SK-N-DZ (cell line): ENCODE results near the gene NPAS2.

Experiments used
- DNase-seq: peaks from one replicate; pipeline ENCODE4 v3.0.0-alpha.2; 2015; ENCODE audit warnings: low spot score

Gene NPAS2

DNA sequence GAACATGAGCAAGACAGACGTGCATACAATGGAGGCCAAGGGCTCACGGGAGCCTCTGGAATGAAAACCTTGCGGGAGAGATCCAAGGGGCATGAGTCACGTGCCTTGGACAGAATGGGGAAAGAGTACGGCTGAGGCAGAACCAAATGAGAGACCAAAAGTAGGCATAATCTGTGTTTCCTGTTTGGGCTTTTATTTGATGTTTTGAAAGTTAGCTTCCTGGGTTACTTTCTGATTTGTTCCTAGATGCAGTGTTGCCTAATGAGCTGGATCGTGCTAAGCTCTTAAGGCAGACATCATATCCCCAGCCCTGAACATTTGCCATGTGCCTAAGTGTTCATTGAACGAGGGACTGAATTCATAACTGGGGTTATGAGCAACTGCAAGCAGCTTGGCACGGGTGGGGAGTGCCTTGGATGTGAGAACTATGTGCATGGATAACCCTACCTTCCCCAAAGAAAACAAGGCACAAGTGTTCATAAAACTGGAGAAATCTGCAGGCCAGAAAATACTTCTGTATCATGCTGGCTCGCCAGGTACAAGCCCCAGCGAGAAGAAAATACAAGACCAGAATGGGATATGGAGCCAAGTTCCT lies 121.8 kb downstream of the NPAS2 start:
- no peak for DNase-seq

DNA sequence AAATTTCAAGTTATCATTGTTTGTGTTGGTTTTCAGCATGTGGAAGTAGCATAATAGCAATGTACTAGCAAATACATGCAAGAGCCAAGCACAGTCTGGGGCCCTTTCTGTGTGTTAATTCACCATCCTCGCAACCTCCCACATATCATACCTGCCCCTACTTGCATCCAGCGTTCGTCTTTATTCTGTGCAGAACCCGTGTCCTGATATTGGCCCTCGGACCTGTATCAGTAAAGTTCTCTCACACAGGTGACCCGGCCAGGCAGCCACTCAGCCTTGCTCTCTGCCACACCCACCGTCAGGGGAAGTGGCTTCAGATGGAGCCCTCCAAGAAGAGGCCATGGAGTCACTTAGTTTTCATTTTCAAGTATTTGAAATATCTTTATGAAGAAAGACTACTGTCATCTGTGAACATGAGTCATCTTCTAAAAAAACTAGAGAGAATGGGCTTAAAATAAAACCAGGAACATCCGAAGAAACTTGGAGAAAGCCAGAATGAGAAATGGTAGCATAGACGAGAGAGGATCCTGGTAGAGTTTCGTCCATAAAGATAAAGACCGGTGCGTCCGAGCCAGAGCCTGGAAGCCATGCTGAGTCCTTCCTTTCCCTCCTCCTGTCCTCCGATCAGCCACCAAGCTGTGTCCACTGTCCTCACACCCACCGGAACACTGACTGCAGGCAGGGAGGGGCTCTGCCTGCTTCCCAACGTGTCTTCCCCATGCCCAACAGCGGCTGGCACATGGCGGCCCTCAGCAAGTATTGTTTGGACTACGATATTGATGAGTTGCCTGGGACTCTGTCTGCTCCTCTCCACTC lies 124.9 kb downstream of the NPAS2 start:
- DNase-seq, result no peak

DNA sequence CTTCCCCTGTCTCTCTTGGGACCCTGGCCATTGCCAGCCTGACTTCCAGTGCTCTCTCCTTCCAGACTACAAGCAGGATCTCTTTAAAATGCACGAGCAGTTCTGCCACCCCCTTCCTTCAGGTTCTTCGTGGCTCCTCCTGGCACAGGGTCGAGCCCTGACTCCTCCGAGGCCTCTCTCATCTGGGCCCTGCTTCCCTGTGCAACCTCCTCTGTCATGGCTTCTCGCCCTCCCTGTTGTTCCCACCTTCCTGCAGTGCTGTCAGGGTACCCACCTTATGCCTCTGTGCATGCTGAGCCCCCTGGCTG lies 125.4 kb downstream of the NPAS2 start:
- DNase-seq, result no peak

DNA sequence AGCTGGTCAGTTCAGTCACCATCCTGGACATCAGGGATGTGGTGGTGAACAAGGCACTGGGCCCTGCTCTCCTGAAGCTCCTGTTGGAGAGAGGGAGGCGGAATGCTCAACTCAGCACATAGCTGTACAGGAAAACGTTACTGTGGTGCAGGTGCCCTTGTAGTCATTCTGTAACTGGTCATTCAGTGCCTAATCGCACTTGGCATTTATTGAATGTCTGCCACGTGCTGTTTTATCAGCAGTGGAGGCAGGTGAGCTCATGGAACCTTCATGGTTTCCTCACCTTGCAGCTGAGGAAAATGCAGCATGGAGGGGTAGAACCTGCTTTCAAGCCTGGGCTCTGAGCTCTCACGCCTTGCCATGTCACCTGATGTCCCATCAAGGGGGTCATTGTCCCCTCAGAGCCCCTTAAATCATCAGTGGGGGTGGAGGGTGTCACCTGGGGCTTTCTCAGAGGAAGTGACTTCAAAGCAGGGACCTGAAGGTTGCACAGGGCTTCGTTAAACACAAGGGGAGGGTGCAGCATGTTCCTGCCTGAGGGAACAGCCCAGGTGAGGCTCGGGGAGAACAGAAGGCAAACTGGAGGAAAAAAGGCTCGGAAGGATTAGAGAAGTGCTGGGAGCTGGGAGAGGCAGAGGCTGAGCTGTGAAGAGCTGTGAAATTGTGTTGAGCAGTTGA lies 126.1 kb downstream of the NPAS2 start:
- no peak for DNase-seq

DNA sequence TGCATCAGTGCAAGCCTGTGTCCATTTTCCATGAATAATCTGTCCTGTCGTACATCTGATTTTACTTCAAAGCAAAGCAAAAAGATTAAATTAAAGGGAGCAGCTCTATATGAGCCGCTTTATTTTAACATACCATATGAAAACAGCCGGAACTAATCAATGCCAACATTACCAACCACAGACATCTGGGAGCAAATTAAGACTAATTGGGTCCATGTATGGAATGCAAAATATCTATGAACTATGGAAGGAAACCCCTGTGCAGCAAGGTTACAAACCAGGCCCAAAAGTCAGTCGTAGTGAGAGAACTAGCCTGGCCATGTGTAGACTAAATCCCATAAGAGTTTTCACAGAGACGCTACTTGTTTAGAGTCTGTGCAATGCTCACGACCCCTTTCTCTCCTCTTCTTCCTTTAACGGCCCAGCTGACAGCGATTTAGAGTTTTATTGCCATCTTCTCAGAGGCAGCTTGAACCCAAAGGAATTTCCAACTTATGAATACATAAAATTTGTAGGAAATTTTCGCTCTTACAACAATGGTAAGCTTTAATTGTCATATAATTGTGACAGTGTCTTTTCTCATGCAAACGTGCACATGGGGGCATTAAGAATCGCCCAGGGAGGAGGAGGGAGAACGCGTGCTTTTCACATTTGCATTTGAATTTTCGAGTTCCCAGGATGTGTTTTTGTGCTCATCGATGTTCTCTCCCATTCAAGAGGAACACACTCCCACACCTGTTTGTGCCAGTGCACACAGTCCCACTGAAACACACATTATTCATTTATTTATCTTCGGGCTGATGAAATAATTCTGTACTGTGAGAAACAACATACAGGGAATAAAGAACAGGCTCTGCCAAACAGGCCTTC lies 129.2 kb downstream of the NPAS2 start:
- no peak for DNase-seq

DNA sequence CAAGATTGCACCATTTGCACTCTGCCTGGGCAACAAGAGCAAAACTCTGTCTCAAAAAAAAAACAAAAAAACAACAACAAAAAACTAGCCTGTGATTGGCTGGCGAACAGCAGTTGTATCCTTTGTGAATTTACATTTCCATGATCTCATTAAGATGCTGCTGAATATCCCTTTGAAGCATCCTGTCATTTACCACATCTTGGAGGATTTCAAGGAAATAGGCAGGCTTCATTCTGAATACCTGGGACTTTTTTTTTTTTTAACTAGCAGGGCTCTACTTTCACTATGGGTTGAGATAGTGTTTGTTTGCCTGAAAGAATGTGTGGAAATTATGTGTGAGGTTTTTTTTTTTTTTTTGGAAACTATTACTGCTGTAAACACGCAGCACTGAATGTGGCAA lies 132.6 kb downstream of the NPAS2 start:
- no peak for DNase-seq

DNA sequence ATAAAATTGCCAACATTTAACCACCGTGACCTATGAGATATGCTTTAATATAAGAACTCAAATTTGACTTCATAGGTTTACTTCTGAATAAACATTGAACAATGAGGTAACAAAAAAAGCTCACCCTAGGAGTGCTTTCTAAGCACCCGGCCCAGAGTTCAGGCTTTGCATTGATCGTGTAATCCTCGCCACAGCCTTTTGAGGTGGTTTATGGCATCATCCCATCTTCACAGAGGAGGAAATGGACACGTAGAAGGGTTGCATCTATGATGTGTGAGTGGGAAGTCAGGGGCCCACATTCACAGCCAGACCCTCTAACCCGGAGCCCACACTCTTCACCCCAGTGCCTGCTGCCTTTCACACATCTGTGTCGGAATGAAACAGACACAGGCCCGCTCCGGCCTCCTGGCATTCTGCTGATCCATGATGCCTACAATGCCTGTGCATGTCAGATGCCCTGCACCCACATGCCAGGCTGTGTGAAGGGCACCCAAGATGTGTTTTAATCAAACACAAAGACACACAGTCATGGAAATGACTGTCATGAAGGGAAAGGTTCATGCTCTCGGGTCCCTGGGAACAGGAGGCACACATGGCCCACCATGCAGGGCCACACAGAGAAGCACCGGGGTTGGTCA lies 133.6 kb downstream of the NPAS2 start:
- no peak for DNase-seq

DNA sequence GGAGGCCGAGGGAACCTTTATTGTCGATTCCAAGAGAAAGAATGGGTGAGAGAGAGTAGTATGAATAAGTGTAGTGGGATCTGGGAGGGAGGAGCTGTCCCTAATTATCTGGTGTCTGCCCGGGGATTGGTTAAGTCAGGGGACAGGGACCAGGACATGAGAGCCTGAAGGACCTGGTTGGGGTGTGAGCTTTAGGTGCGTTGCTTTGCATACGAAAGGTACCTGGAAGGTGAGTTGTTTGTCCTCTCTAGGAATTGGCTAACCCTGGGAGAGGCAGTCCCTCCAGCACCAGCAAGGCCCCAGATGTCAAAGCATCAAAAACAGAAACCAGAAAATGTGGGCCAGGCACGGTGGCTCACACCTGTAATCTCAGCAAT lies 134.1 kb downstream of the NPAS2 start:
- DNase-seq, result no peak

DNA sequence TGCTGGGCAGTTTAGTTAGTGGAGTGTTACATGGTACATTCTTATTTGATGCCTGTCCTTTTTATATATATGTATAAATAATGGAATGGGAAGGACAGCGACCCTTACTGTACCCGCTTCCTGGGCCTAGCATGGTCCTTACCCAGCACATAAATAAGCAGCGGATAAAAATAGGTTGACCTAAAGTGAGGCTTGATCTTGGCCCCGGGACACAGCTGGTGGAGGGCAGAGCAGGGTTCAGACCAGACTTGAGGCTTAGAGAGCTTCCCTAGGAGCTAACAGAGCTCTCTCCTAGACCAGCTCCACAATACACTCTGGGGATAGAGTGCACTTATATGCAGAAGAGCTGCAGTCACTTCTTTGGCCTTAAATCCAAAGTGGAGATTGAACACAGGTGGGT lies 135.3 kb downstream of the NPAS2 start:
- DNase-seq, result no peak

DNA sequence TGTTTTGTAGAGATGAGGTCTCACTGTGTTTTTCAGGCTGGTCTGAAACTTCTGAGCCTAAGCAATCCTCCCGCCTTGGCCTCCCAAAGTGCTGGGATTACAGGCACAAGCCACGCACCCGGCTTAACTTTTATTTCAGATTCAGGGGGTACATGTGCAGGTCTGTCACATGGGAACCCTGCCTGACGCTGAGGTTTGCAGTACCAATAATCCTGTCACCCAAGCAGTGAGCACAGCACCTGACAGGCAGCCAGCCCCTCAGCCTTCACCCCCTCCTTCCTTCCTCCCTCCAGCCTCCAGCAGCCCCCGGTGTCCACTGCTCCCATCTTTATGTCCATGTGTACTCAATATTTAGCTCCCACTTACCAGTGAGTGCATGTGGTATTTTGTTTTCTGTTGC lies 136.1 kb downstream of the NPAS2 start:
- no peak for DNase-seq

DNA sequence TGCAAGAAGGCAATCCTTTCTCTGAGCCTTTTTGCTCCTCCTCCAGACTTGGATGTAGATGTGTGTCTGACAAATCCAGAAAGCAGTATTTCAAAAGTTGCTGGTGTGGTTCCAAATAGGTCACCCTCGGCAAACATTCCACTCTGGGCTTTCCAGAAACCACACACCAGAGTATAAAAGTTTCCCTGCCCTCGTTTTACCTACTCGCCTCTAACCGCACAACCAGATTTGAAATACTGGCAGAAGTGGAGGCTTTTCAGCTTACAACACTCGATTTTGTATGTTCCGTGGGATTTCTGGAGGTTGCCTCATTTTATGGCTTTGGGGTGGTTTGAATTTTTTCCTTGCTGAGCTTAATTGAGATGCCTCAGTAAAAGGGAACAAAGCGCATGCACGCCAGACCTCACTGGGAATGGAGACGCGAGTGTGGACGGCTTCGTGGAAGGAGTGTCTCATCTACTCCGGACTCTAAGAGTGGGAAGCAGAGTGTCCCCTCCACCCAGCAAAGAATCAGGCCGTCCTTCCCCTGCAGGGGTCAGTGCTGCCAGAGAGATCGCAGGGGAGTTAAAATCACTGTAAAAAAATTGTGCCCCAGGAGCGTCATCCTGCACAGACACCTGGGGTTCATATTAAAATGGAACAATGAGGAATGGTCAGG lies 138.2 kb downstream of the NPAS2 start:
- no peak for DNase-seq

DNA sequence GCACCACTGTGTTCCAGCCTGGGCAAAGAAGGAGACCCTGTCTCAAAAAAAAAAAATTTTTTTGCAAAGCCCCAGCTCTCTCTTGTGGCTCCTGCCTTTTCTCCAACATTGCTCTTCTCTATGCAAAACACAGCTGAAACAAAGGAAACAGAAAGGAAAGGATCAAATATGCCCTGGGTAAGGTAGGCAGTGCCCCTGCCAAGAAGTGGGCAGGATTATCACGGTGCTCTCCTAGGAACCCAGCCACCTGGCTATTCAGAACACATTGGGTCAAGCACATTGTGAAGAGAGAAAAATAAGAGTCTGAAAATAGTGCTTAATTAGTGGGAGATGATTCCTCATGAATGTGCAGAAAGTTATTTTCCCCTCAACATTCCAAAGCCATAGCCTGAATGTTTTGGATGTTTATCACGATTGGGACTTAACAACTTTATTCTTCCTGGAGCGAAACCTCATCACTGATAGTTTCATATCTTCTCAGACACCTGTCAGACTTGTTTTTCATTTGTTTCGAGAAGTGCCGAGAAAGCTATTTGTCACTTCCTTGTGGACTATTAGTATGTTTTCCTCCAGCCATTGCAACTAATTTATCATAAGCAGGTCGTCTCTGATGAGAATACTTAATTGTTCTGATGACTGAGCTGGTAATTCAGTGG lies 139.4 kb downstream of the NPAS2 start:
- no peak for DNase-seq

DNA sequence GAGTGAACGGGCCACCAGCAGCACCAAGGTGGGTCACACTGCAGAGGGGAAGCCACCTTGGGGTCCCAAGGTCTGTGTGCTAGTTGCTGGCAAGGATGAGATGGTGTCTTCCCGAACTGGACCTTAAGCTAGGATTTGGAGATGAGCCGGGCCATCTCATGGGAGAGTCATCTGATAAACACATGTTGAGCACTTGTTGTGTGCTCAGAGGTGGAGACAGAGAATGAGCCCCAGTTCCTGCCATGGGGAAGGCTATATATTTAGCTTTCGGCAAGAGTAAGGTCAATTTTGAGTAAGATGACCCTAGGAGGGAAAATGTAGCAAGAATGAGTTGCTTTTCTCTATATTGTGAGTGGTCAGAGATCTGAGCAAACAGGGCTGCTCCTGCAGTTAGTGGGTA lies 140.7 kb downstream of the NPAS2 start:
- no peak for DNase-seq

DNA sequence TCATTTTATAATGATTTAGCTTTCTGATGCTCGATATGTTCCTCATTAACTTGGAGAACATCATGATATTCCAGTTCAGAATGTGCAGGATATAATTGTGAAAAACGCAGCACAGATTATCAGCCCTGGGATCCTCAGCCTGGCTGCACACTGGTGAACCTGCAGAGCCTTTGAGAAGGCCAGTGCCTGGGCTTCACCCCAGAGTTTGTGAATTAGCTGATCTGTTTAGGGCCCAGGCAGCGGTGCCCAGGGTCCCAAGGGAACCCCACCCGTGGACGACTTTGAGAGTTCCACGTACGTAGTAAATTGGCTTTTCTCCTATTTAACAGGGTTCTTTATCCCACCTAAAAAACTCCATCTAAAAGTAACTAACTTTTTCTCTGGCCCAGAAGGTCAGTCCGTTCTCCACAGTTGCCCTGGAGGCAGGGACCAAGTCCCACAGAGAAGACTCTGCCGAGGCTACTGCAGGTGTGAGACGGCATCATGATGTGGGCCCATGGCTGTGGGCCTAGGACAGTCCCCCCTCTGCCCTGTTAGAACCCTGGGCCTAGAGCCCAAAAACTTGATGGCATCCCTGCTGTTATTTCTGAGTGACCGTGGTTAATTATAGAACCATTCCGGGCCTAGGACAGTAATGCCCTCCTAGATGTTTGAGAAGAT lies 142.6 kb downstream of the NPAS2 start:
- DNase-seq, result no peak

DNA sequence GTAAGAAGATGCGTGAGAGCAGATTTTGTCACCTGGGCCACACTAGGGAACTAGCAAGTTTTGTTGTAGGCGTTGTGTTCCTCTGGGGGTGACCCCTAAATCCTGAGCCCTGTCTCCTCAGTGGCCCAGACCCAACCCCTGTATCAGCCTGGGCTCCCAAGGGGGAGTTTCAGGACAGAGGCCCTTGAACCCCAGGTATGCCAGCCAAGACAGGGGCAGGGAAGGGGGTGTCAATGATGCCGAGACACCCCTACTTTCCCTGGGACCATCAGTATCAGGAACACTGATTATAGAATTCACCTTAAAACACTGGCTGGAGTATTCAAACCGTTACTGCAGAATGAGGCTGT lies 143.1 kb downstream of the NPAS2 start:
- DNase-seq, result no peak

DNA sequence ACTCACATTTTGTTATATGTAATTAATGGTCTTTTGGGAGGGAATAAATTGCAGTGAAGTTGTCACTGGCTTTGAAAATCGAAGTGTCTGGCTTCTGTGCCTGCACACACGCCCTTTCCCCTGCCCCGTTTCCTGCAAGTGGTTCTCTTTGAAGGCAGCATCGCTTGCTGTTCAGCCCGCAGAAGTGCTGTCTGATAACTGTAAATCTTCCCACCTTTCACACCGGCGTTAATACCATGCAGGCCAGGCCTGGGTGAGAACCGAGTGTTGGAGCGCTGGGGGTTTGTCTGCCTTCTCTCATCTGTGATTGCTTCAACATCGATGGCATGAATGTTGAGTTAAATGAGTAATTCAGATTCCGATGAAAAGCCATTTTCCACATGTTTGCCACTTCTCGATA lies 144.3 kb downstream of the NPAS2 start:
- DNase-seq, result no peak

DNA sequence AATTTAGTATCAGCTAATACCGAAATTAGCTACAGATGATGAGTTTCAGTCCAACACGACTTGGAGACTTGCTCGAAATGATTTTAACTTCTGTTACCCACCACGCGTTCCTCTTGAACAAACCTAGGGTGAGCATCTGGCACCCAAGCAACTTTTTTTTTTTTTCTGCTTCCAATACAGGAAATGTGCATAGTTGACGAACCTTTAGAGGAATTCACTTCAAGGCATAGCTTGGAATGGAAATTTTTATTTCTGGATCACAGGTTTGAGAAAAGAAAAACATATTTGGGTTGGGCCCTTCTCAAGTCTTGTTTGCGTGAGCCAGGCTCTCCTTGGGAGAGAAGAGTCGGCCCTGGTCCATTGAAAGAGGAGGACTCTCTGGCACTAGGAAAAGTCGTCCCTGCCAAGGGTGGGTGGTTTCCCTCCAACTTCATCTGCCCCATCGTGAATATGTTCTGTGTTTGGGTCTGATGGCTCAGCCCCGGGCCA lies 144.8 kb downstream of the NPAS2 start:
- DNase-seq, result no peak

DNA sequence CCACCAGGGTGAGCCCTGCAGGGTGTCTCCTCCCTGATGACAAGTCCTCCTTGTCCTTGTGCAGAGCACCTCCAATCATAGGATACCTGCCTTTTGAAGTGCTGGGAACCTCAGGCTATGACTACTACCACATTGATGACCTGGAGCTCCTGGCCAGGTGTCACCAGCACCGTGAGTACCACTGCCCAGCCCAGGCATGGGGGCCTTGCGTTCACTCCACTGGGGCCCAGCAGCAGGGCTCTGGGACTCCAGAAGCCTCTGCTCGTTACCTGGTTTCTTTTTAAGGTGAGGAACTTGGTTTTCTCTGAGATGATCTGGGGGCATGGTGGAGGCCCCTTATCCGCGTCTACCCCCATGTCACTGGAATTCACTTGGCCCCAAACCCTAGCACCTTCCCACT lies 145.7 kb downstream of the NPAS2 start:
- DNase-seq, result no peak

DNA sequence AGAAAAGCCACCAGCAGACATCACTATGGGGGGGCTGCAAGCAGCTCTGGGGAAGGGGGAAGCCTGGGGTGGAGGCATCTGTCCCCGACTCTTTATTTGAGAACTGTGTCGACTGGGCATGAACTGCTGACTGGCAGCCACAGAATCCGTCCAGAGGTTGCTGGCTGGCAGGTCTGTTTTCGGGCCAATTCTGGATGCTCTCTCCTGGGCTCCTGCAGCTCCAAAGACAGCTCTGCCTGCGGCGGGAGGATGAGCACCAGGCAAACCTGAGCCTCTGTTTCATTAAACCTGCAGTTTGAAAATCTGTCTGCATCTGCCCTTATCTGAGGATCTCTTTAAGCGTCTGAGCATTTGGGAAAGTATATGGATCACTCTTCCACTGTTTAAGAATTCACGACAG lies 147.8 kb downstream of the NPAS2 start:
- no peak for DNase-seq
